GM12878 (cell line): ENCODE data around the gene MYO7A. TPM values are rescaled to one million over a fixed set of nuclear protein-coding genes. Genes with fewer than 3 reads are reported as not detected.

ENCODE experiments used
- ATAC-seq: fragments of 200-7000 bp; cut with Tn5 transposase; 3 replicates; pipeline ENCODE4 v1.9.1; 2020; ENCODE audit warnings: mild to moderate bottlenecking, moderate library complexity
- BruUV-seq: library from RNA; stranded (reverse); fragments of 400-500 nt; replicated peaks from 2 replicates; lab custom pipeline; 2021; lab: Mats Ljungman, UMichigan
- CTCF ChIA-PET: fragments of 300-600 bp; sonication (Branson Sonifier 250); formaldehyde crosslinking; extraction: SDS; loops from one replicate; lab custom pipeline; 2021; ENCODE audit warnings: inconsistent platforms; lab: Yijun Ruan, JAX
- POLR2A ChIA-PET: fragments of 350-600 bp; formaldehyde crosslinking; extraction: SDS; loops from one replicate; lab custom pipeline; 2021; ENCODE audit warnings: inconsistent platforms; lab: Charles Lee
- RAD21 ChIA-PET: fragments of 300-600 bp; sonication (Branson Sonifier 250); formaldehyde crosslinking; loops from one replicate; lab custom pipeline; 2023; ENCODE audit warnings: antibody characterized with exemption; ENCODE audit not compliant: unreplicated experiment; lab: Charles Lee
- SMC1A ChIA-PET: fragments of 300-600 bp; sonication (Branson Sonifier 250); formaldehyde crosslinking; loops from one replicate; lab custom pipeline; 2023; ENCODE audit not compliant: unreplicated experiment, uncharacterized antibody; lab: Charles Lee
- DNase-seq: peaks from one replicate; pipeline ENCODE4 v3.0.0-alpha.2; 2011; ENCODE audit warnings: low read depth, low spot score
- FAIRE-seq: peaks from 3 replicates; lab custom pipeline; 2011; peaks lifted over from hg19 to GRCh38; lab: Jason Lieb, UNC
- H2AFZ ChIP-seq: 2 replicates; pipeline ENCODE4 v1.6.0; 2011; ENCODE audit warnings: low read depth, low read length, control low read depth; ENCODE audit not compliant: control insufficient read depth
- H3K27ac ChIP-seq: 2 replicates; pipeline ENCODE4 v1.5.1; 2011; ENCODE audit warnings: control low read depth; ENCODE audit not compliant: control insufficient read depth, insufficient read depth
- H3K27me3 ChIP-seq, 2 experiments: replicated peaks in 1 of 2; 2 replicates each; pipeline versions ENCODE4 v1.6.0 to v1.6.1; 2011; ENCODE audit warnings: low read length in 1 of 2; ENCODE audit not compliant: control insufficient read depth in 2 of 2, insufficient read depth in 2 of 2
- H3K36me3 ChIP-seq, 2 experiments: 2 replicates each; pipeline ENCODE4 v1.5.1; 2011; ENCODE audit warnings: low read length in 1 of 2; ENCODE audit not compliant: control insufficient read depth in 2 of 2, insufficient read depth in 2 of 2
- H3K4me1 ChIP-seq: 2 replicates; pipeline ENCODE4 v1.6.1; 2011; ENCODE audit warnings: mild to moderate bottlenecking, low read length, moderate library complexity, mixed read lengths; ENCODE audit not compliant: control insufficient read depth, insufficient read depth
- H3K4me2 ChIP-seq: 2 replicates; pipeline ENCODE4 v1.6.0; 2011; ENCODE audit warnings: control low read depth; ENCODE audit not compliant: control insufficient read depth, insufficient read depth
- H3K4me3 ChIP-seq: fragments of 200-600 bp; sonication (generic); 2 replicates; pipeline ENCODE4 v1.5.1; 2016
- H3K79me2 ChIP-seq: 2 replicates; pipeline ENCODE4 v1.6.0; 2011; ENCODE audit warnings: low read length; ENCODE audit not compliant: control insufficient read depth, insufficient read depth
- H3K9ac ChIP-seq: 2 replicates; pipeline ENCODE4 v1.8.0; 2011; ENCODE audit warnings: low read length, control low read depth, mixed read lengths; ENCODE audit not compliant: control insufficient read depth, insufficient read depth
- H3K9me3 ChIP-seq: replicated peaks from 3 replicates; pipeline ENCODE4 v1.5.1; 2011; ENCODE audit warnings: mild to moderate bottlenecking, low read length; ENCODE audit not compliant: control insufficient read depth, insufficient read depth
- H4K20me1 ChIP-seq: 2 replicates; pipeline ENCODE4 v1.6.0; 2011; ENCODE audit not compliant: control insufficient read depth, insufficient read depth
- BMI1 ChIP-seq: fragments of 450-650 bp; IDR thresholded peaks from 2 replicates; pipeline ENCODE4 v1.6.1; 2016; ENCODE audit warnings: mild to moderate bottlenecking, moderate library complexity, borderline replicate concordance
- FOXK2 ChIP-seq: fragments of 450-650 bp; IDR thresholded peaks from 2 replicates; pipeline ENCODE4 v1.6.1; 2017; ENCODE audit warnings: mild to moderate bottlenecking, moderate library complexity
- IKZF1 ChIP-seq: fragments of 450-650 bp; conservative IDR thresholded peaks from 2 replicates; pipeline ENCODE4 v1.6.1; 2017; ENCODE audit warnings: antibody characterized with exemption, mild to moderate bottlenecking
- MTA2 ChIP-seq: fragments of 450-650 bp; IDR thresholded peaks from 2 replicates; pipeline ENCODE4 v1.6.1; 2016; ENCODE audit warnings: low read depth, mild to moderate bottlenecking, moderate library complexity
- RELA ChIP-seq: fragments of 450-650 bp; IDR thresholded peaks from 2 replicates; pipeline ENCODE4 v1.8.0; 2014; ENCODE audit warnings: borderline replicate concordance; ENCODE audit not compliant: partially characterized antibody
- SREBF2 ChIP-seq: IDR thresholded peaks from 2 replicates; pipeline ENCODE4 v1.6.1; 2012; ENCODE audit warnings: mild to moderate bottlenecking, low read length
- ZNF274 ChIP-seq: IDR thresholded peaks from one replicate; pipeline ENCODE4 v1.8.0; 2011; ENCODE audit not compliant: insufficient read length, insufficient read depth
- WGBS: methylation state at CpG from one replicate; pipeline ENCODE4 v1.1.6; 2016; ENCODE audit warnings: low lambda C conversion rate; ENCODE audit not compliant: insufficient replicate concordance, insufficient coverage; ENCODE audit errors: missing lambda C conversion rate; 5-methylcytosine and 5-hydroxymethylcytosine counted together
- in situ Hi-C: fragments of 300-500 bp; cut with MboI; formaldehyde crosslinking; loops from 9 replicates; pipeline ENCODE4 v1.14.3; 2018; ENCODE audit warnings: mixed read lengths
- intact Hi-C: fragments of 100-400 bp; cut with micrococcal nuclease; formaldehyde crosslinking; loops from one replicate; pipeline ENCODE4 v1.14.2; 2022; ENCODE audit not compliant: unreplicated experiment
- polyA plus RNA-seq, 11 experiments: library from polyadenylated mRNA; depleted of rRNA in 4 of 11; unstranded in 6 of 11; stranded (reverse) in 5 of 11; fragments of >200 nt; fragmentation: Nextera tagmentation in 4 of 11; fragmentation: Illumina TruSeq in 1 of 11; extraction: Ambion mirVana in 4 of 11; extraction: Trizol in 1 of 11; gene quantifications; 1 replicate in 1 of 11; 2 replicates in 10 of 11; pipeline versions ENCODE4 v1.2.1 to v1.2.3, GENCODE V29; 2011 to 2016; ENCODE audit warnings: inconsistent platforms in 2 of 11, missing spikeins in 2 of 11, low read depth in 1 of 11
- total RNA-seq, 4 experiments: library from RNA; depleted of rRNA in 3 of 4; stranded (reverse); fragments of >200 nt in 3 of 4; fragmentation: Illumina TruSeq in 1 of 4; extraction: Trizol in 1 of 4; gene quantifications; 2 replicates each; pipeline versions ENCODE4 v1.2.1 to v1.2.3, GENCODE V29; 2013 to 2021
- TF ChIP-seq, protein P1 (sequence below): fragments of 450-650 bp; IDR thresholded peaks from 2 replicates; pipeline ENCODE4 v1.6.1; 2016; ENCODE audit warnings: mild to moderate bottlenecking
- TF ChIP-seq, protein P2 (sequence below): fragments of 450-650 bp; IDR thresholded peaks from 2 replicates; pipeline ENCODE4 v1.6.1; 2017; ENCODE audit warnings: mild to moderate bottlenecking, low read depth, inconsistent platforms; ENCODE audit not compliant: poor library complexity, severe bottlenecking
- TF ChIP-seq, protein P3 (sequence below): IDR thresholded peaks from 2 replicates; pipeline ENCODE4 v1.6.1; 2012; ENCODE audit warnings: low read depth, low read length, improper control_type of control experiment

The MYO7A gene
- total and polyA plus RNA-seq, 10 of the 15 experiments (the other 5 are each of a cell fraction or from before 2014, with no cell fraction given) = 0.01 to 0.21 (median 0.04) TPM; not detected in 6

DNA sequence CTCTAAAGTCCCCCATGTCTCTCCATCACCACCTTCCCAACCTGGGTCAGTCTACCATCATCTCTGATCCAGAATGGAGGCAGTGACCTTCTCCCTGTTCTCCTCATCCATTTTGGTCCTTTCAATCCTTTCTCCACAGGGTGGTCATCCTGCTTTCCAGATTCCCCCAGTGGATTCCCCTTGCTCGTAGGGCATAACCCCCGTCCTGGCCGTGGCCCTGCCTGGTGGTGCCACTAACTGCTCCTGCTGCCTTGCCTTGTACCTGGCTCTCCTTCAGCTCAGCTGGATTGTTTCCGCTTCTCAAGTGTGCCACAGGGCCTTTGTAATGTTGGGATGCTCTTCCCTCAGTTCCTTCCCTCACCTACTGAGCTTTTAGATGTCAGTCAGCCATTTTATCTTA lies 81.6 kb downstream of the MYO7A start (continued):
- no peak for TF ChIP-seq SREBF2
- TF ChIP-seq, protein P1, sequence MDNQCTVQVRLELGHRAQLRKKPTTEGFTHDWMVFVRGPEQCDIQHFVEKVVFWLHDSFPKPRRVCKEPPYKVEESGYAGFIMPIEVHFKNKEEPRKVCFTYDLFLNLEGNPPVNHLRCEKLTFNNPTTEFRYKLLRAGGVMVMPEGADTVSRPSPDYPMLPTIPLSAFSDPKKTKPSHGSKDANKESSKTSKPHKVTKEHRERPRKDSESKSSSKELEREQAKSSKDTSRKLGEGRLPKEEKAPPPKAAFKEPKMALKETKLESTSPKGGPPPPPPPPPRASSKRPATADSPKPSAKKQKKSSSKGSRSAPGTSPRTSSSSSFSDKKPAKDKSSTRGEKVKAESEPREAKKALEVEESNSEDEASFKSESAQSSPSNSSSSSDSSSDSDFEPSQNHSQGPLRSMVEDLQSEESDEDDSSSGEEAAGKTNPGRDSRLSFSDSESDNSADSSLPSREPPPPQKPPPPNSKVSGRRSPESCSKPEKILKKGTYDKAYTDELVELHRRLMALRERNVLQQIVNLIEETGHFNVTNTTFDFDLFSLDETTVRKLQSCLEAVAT = no peak
- TF ChIP-seq BMI1 = no peak
- TF ChIP-seq ZNF274 = no peak

DNA sequence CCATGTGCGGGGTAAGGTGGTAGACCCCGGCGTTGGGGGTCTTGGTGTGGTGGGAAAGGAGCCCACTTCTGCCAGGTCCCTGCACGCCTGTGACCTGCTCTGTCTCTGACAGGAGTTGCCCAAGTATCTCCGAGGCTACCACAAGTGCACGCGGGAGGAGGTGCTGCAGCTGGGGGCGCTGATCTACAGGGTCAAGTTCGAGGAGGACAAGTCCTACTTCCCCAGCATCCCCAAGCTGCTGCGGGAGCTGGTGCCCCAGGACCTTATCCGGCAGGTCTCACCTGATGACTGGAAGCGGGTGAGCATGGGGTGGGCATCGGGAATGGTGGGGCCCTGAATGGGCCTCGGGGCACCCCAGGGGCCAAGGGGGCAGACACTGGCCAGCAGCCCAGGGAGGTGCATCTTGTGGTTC lies 83.0 kb downstream of the MYO7A start:
- TF ChIP-seq FOXK2 = no peak
- TF ChIP-seq MTA2 = no peak
- TF ChIP-seq IKZF1 = no peak
- TF ChIP-seq RELA = no peak
- no peak for TF ChIP-seq BMI1
- TF ChIP-seq, protein P2, sequence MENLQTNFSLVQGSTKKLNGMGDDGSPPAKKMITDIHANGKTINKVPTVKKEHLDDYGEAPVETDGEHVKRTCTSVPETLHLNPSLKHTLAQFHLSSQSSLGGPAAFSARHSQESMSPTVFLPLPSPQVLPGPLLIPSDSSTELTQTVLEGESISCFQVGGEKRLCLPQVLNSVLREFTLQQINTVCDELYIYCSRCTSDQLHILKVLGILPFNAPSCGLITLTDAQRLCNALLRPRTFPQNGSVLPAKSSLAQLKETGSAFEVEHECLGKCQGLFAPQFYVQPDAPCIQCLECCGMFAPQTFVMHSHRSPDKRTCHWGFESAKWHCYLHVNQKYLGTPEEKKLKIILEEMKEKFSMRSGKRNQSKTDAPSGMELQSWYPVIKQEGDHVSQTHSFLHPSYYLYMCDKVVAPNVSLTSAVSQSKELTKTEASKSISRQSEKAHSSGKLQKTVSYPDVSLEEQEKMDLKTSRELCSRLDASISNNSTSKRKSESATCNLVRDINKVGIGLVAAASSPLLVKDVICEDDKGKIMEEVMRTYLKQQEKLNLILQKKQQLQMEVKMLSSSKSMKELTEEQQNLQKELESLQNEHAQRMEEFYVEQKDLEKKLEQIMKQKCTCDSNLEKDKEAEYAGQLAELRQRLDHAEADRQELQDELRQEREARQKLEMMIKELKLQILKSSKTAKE = no peak
- TF ChIP-seq, protein P3, sequence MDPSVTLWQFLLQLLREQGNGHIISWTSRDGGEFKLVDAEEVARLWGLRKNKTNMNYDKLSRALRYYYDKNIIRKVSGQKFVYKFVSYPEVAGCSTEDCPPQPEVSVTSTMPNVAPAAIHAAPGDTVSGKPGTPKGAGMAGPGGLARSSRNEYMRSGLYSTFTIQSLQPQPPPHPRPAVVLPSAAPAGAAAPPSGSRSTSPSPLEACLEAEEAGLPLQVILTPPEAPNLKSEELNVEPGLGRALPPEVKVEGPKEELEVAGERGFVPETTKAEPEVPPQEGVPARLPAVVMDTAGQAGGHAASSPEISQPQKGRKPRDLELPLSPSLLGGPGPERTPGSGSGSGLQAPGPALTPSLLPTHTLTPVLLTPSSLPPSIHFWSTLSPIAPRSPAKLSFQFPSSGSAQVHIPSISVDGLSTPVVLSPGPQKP = no peak
- no TSS peak for BruUV-seq
- ChIA-PET SMC1A (no interaction called here), POLR2A (no interaction called here), RAD21 (no interaction called here), CTCF (no interaction called here)
- H3K9ac ChIP-seq = no peak overlapping the region
- H3K4me2 ChIP-seq = no peak overlapping the region
- no peaks in the 10 kb centered on the region for H3K79me2 ChIP-seq
- WGBS = 29% methylated on average over 14 of the region's 14 CpGs
- H4K20me1 ChIP-seq = no peaks in the 10 kb centered on the region
- H3K36me3 ChIP-seq = no peaks in the 10 kb centered on the region
- H2AFZ ChIP-seq = no peak overlapping the region
- FAIRE-seq (no peak), DNase-seq (no peak), ATAC-seq (no peak)
- H3K9me3 ChIP-seq = no peaks in the 10 kb centered on the region
- in situ Hi-C loops = no loop called here
- H3K4me1 ChIP-seq = no peaks in the 10 kb centered on the region
- H3K4me3 ChIP-seq = no peak overlapping the region
- intact Hi-C loops = no loop called here
- no peaks in the 10 kb centered on the region for H3K27me3 ChIP-seq
- H3K27ac ChIP-seq = no peak overlapping the region
